Smooth muscle cell of the brain vasculature (primary cell): Measurements from ENCODE around the gene CTNNA2.

Experiments used
- DNase-seq: peaks from one replicate; pipeline ENCODE4 v3.0.0-alpha.2; 2012; ENCODE audit warnings: low read depth, low spot score

CTNNA2 gene

GRCh38 chr2:79980816-79981215, 468.0 kb downstream of the CTNNA2 start:
- DNase-seq = no peak

DNA sequence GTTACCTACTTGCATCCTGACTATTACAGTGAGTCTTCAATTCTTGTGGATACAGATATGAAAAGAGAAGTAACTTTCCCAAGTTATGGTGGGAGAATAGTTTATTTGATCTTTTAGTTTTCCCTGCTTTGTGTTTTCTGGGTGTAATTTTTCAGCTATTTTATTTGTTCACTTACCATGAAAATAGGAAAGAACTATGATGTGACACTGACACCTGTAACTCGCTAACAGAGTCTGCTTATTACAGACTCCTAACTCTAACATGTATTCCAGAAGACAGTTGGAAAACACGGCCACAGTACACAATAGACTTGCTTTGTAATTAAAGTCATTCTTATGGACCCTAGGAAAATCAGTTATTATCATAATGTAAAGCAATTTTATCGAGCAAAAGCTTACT, 468.5 kb downstream of the CTNNA2 start:
- no peak for DNase-seq

DNA sequence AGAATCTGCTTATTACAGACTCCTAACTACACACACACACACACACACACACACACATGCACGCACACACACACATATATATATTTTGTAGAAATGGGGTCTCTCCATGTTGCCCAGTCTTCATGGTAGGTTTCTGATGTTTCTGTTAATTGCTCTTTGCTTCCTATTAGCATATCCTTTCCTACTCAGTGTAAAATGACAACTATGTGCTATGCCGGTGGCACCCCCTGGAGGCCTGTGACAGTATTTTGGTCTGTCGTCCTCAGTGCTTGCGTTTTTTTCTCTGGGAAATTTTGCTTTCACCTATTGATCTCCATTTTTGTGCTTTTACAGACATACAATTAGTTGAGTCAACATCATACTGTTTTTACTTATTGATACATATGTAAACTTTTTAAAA, 469.6 kb downstream of the CTNNA2 start:
- no peak for DNase-seq

GRCh38 chr2:79984476-79984875, 471.6 kb downstream of the CTNNA2 start:
- no peak for DNase-seq

DNA sequence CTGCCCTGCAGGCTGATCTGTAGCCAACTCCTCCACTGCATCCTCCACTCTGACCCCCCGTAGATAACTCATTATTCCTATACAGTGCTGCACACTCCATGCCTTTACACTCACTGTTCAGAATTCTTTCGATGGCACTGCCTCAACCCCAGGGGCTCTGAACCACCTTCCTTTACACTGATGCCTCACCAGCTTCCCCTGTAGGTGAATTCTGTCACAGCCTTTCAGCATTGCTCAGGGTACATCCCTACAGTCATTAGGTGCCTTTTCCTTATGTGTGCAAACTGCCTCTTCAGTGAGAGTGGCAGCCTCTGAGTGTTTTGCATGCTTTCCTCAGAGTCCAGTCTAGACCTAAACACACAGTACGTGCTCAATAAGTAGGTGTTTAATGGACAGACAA, 472.3 kb downstream of the CTNNA2 start:
- no peak for DNase-seq

- no peak for DNase-seq
Observed at GRCh38 chr2:79985571-79985970, 472.7 kb downstream of the CTNNA2 start.

DNA sequence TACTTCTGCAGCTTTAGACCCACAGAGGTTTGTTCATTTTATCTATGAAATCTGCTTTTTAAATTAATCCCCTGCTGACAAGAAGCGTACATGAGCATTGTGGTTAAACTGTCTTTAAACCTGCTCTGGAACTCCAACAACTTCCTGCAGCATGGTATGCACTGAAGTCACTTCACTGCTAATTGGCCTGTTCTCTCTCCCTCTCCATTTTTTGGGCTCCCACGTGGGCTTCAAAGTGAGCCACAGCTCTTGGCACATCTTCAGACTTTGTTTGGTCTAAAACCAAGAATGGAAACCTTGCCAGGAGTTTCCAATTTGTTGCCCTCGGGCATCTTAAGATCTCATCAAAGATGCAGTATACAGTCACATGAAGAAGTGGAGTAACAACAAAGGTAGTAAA, 480.3 kb downstream of the CTNNA2 start:
- DNase-seq = no peak

DNA sequence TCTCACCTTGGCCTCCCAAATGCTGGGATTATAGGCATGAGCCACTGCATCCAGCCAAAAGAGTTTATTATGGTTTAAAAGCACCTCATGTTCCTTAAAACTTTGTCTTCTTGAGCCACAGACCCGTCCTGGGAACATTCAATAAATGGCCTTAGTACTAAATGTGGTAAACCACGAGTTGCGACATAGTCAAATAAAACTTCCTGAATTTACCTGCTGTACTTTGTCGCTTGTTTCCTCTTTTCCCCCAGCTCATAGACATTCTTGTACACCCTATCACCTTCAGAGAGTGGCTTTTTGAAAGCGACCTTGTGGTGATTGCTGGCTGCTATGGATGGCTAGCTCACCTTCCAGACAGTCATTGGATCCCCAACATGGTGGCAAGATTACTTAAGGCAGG, 481.3 kb downstream of the CTNNA2 start:
- no peak for DNase-seq

GRCh38 chr2:79994965-79995364, 482.1 kb downstream of the CTNNA2 start:
- no peak for DNase-seq

DNA sequence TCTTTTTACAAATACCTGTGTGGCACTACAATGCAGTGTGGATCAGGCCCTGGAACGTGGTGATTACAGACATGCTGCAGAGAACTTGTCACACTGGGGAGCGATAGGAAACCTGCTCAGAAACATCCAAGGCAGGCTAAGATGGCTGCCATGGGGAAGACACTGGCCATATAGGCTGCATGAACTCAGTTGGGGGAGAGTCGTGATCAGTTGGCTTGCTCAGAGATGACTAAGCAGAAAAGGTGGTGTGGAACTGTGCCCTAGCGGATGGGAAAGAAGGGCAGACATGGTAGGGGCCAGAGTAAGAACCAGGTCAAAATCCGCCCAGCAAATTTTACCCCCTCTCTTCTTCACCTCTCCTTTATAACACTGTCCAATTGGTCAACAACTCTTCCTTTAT, 483.9 kb downstream of the CTNNA2 start:
- no peak for DNase-seq

DNA sequence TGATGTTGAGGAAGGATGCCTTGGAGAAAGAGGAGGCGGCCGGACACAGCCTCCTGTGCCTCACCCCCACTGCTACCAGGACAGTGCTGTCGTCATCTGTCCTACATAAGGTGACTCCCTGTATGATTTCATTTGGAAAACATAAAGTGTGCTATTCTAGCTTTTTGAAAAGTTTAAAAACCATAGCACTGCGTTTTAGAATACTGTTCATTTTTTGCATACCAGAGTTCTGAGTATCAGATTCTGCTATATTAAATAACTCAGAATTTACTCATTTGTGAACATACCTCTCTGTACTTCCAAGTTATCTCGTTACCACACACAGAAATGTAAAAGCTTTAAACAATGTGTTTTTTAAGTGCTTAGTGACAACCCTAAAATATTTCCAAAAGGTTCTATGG, 488.9 kb downstream of the CTNNA2 start:
- DNase-seq = no peak

DNA sequence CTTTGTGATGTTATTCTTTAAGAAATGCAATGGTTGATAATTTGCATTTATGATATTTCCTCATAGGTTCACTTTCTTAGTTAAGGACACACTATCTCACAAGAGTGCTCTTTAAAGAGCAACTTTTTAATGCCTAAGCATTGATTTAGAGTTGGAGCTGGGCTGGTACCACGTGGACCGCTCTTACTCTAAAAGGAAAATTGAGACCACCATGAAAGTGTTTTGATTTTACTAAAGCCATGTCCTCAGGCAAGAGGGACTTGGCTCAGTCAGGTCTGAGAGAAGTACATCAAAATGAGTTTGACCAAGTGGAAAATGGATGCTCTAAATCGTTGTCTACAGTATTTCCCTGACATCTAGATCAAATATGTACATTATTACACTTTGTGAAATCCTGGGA, 489.3 kb downstream of the CTNNA2 start:
- no peak for DNase-seq

DNA sequence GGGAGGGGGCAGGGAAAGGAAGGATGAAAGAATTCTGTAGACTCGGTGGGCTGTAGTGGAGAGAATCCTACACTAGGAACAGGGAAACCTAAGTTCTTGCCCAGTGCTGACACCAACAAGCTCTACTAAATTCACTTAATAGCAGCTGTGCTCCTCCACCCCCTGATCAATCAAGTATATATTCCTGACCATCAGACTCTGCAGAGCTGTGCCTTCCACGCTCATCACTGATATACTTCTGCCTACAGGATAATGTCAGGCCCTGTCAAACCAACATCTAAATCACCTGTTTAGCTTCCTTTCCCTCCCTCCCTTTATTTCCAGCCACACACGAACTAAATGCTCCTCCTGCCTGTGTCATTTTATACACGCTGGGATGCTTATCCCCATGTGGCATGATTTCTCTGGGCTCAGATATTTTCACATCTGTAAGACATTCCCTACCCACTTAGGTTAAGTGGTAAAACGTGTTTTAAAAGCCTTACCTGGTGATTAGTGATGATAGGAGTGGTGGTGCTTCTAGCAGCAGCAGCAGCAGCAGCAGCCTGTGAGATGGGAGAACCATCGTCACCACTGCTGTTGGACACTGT, 489.8 kb downstream of the CTNNA2 start:
- DNase-seq = no peak

GRCh38 chr2:80007777-80008503, 495.1 kb downstream of the CTNNA2 start:
- no peak for DNase-seq

GRCh38 chr2:80008596-80008995, 495.7 kb downstream of the CTNNA2 start:
- DNase-seq = no peak

DNA sequence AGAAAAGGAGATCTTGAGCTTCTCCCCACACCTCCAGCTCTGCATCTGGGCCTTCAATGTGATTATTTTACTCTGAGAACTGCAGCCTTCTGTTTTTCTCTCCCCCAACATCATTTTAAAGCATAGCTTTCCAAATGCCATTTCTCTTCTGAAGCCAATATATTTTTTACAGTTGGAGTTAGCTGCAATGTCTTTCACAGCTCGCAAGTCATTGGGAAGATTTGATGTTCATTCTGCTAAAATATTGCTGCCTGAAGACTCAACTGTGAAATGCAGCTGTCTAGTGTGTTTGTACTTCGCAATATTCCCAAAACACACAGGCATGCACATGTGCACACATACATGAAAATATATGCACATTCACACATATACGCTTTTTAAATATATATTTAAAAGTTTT, 496.4 kb downstream of the CTNNA2 start:
- no peak for DNase-seq

DNA sequence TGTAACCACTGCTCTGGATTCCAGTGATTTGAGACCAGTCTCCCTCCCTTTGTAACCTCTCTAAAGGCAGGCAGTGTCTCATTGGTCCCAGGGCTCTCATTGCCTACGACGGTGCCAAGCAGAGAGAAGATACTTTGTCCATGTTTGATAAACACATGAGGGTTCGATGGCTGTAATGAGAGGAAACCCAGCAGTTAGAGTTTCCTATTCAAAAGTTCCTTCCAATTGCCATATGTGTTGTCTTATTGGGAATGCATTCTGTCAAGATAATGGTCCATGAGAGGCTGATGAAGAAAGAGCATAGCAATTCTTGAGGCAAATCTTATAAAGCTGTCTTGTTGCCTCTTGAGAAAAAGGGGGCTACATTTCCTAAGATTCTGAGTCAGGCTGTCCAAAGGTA, 499.2 kb downstream of the CTNNA2 start:
- no peak for DNase-seq

DNA sequence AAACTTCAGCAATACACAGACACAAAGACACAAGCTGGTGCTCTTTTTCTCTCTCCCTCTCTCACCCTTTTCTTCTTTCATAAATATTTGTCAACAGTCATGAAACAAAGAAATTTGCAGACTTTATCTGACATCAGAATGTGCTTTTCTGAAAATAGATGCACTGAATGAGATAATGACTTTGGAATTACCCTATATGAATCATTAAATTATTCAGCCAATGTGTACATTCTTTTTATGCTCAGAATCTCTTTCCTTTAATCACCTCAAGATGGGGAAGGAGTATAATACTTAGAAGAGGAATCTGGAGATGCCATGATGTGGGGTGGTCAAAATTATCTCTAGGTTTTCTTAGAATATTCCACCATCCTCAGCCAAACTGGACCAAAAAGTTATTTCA, 501.8 kb downstream of the CTNNA2 start:
- no peak for DNase-seq

- no peak for DNase-seq
Observed at GRCh38 chr2:80016171-80016570, 503.3 kb downstream of the CTNNA2 start.

DNA sequence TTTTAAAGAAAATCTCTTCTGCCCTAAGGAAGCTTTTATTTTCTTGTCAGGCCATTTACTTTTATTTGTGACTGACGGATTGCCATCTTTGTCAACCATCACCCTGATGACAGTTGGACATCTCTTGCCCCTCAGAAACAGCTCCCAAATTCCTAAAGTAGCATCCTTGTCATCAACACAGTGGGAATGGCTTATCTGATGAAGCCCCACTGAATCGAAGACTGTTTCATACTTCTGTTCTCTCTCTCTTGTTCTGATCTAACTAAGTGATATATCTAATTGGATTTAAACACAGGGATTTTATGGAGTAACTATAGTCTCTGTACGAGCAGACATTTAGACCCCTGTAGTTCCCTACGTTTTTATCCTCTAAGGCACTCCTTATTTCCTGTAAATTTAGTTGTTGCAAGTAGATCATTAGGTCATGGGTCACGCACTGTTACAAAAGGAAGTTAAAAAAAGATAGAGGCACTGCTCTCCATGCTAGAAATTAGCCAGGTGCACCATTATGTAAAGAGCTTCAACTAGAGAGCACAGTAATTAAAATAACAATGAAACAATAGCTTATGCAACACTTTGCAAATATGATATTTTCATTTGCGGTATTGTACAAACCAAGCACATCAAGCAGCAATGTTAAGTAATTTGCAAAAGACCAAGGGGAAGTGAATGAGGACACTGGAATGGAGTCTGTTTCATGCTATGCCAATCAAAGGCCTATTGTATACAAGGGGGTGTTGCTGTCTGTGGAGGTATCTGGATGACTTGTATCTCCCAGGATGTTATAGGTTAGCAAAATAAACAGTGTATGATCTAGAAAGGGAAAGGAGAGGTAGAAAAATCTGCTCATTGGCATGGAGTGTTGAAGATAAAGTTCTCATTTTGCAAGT, 507.0 kb downstream of the CTNNA2 start:
- no peak for DNase-seq

GRCh38 chr2:80022018-80022417, 509.2 kb downstream of the CTNNA2 start:
- no peak for DNase-seq

- DNase-seq = no peak
Observed at GRCh38 chr2:80026040-80026729, 513.3 kb downstream of the CTNNA2 start.
